ENCODE results near the gene LETMD1. TPM values are rescaled to one million over a fixed set of nuclear protein-coding genes. Genes with fewer than 3 reads are reported as not detected.

Gene LETMD1
- polyA plus RNA-seq, 1 of the 3 experiments (the other 2 are of a cell fraction): 67.8 TPM

GRCh38 chr12:51021694-51022093 lies 26.4 kb upstream of the LETMD1 start:
- H3K36me3 ChIP-seq (replicated peaks in 1 of 2; ENCODE audit: control insufficient read depth in 1 of 2, insufficient read depth in 2 of 2, low read length in 1 of 2): no peaks in the 10 kb centered on the region
- no peaks in the 10 kb centered on the region for H3K9me2 ChIP-seq
- no peaks in the 10 kb centered on the region for H3F3A ChIP-seq (replicated peaks; ENCODE audit: insufficient read depth)
- H3K4me2 ChIP-seq: no peak overlapping the region
- peaks cover 0 to 4% of the 10 kb centered on the region in 2 experiments; a peak in 2 of 4 replicates for H3K4me1 ChIP-seq (ENCODE audit: control insufficient read depth in 1 of 2, insufficient read depth in 2 of 2, low read depth in 1 of 2, low read length in 1 of 2)
- no peak overlapping the region for H3K27ac ChIP-seq (ENCODE audit: low read depth in 2 of 2, low read length in 1 of 2)
- no peaks in the 10 kb centered on the region for H3K9me3 ChIP-seq
- no peaks in the 10 kb centered on the region for H3K27me3 ChIP-seq (ENCODE audit: insufficient read depth)
- H3K9ac ChIP-seq: no peak overlapping the region
- H4K20me1 ChIP-seq (ENCODE audit: insufficient read depth): no peaks in the 10 kb centered on the region
- H3K79me2 ChIP-seq (ENCODE audit: insufficient read depth): peaks cover 95% of the 10 kb centered on the region
- DNase-seq: no peak
- 91% methylated on average over 1 of the region's 1 CpG for WGBS (ENCODE audit: low lambda C conversion rate)
- no peak overlapping the region for H3K4me3 ChIP-seq (ENCODE audit: low read depth in 2 of 2, low read length in 1 of 2)
- ChIA-PET POLR2A (no interaction called here), CTCF (interaction anchor here (0.7 kb wide), 1 partner anchor 399 kb away, joined by 3 read pairs; no protein-coding TSS in a partner anchor)
- no peak for TF ChIP-seq CHD2 (IDR thresholded peaks at IDR 0.05; ENCODE audit: low read length, partially characterized antibody)
- no peak for TF ChIP-seq RCOR1 (IDR thresholded peaks at IDR 0.05; ENCODE audit: low read length)
- no peak for TF ChIP-seq MEF2A (IDR thresholded peaks at IDR 0.05; ENCODE audit: borderline replicate concordance, low read depth)
- TF ChIP-seq, protein P1, sequence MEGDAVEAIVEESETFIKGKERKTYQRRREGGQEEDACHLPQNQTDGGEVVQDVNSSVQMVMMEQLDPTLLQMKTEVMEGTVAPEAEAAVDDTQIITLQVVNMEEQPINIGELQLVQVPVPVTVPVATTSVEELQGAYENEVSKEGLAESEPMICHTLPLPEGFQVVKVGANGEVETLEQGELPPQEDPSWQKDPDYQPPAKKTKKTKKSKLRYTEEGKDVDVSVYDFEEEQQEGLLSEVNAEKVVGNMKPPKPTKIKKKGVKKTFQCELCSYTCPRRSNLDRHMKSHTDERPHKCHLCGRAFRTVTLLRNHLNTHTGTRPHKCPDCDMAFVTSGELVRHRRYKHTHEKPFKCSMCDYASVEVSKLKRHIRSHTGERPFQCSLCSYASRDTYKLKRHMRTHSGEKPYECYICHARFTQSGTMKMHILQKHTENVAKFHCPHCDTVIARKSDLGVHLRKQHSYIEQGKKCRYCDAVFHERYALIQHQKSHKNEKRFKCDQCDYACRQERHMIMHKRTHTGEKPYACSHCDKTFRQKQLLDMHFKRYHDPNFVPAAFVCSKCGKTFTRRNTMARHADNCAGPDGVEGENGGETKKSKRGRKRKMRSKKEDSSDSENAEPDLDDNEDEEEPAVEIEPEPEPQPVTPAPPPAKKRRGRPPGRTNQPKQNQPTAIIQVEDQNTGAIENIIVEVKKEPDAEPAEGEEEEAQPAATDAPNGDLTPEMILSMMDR (IDR thresholded peaks at IDR 0.05): no peak
- no peak for TF ChIP-seq ELF1 (IDR thresholded peaks at IDR 0.05)
- no peak for TF ChIP-seq MAX (IDR thresholded peaks at IDR 0.05; ENCODE audit: low read depth)
- no peak for TF ChIP-seq TCF12 (IDR thresholded peaks at IDR 0.05)
- no peak for TF ChIP-seq NFIC (IDR thresholded peaks at IDR 0.05; ENCODE audit: borderline replicate concordance)
- no peak for TF ChIP-seq SMC3 (IDR thresholded peaks at IDR 0.05; ENCODE audit: low read depth, low read length)
- TF ChIP-seq IRF3 (IDR thresholded peaks at IDR 0.05; ENCODE audit: low read depth, low read length): no peak
- TF ChIP-seq EP300 (IDR thresholded peaks at IDR 0.05; ENCODE audit: borderline replicate concordance in 1 of 2, low read depth in 1 of 2, low read length in 1 of 2): no peak
- TF ChIP-seq RXRA (IDR thresholded peaks at IDR 0.05; ENCODE audit: borderline replicate concordance, low read depth): no peak
- no peak for TF ChIP-seq NRF1 (IDR thresholded peaks at IDR 0.05; ENCODE audit: low read depth, low read length)
- no peak overlapping the region for H2AFZ ChIP-seq (ENCODE audit: low read depth)

DNA sequence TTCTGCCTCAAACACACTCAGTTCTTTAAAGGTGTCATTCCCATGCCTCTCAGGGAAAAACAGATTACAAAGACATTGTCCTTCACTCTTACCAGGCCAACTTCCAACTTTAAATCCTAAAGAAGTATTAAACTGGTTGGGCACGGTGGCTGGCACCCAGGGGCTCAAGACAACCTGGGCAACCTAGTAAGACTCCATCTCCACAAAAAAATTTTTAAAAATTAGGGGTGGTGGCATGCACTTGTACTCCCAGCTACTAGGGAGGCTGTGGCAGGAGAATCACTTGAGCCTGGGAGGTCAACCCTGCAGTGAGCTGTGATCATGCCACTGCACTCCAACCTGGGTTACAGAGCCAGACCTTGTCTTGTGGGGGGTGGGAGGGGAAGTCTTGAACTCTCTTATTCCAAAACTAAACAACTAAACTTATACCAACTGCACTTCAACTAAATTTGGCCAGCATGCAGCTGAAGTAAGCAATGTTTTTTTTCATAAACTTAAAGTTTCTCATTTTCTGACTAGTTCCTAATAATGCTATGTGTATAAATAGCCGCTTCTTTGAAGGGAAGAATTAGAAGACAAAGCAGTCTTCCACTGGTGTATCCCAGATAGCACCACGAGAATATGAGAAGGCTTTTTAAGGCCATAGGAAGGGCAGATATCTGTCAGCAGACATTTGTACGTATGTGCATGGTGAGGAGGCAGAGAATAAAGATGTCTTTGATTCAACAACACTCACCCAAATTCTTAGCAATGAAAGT lies 24.3 kb upstream of the LETMD1 start:
- Histone ChIP-seq H3F3A (replicated peaks; ENCODE audit: insufficient read depth) (no peaks in the 10 kb centered on the region), H3K4me2 (peak overlapping the region; percentile 96; the same call in 1 of the 2 replicates), H3K27ac (ENCODE audit: low read depth in 2 of 2, low read length in 1 of 2) (peak overlapping the region in 1 of 2 experiments; percentile 48; a peak in 1 of 4 replicates), H3K36me3 (replicated peaks in 1 of 2; ENCODE audit: control insufficient read depth in 1 of 2, insufficient read depth in 2 of 2, low read length in 1 of 2) (no peaks in the 10 kb centered on the region), H4K20me1 (ENCODE audit: insufficient read depth) (no peaks in the 10 kb centered on the region), H3K79me2 (ENCODE audit: insufficient read depth) (peaks cover 74% of the 10 kb centered on the region), H3K27me3 (ENCODE audit: insufficient read depth) (no peaks in the 10 kb centered on the region), H3K4me1 (ENCODE audit: control insufficient read depth in 1 of 2, insufficient read depth in 2 of 2, low read depth in 1 of 2, low read length in 1 of 2) (peaks cover 0 to 4% of the 10 kb centered on the region in 2 experiments; a peak in 2 of 4 replicates), H3K9me3 (no peaks in the 10 kb centered on the region), H3K9ac (no peak overlapping the region), H2AFZ (ENCODE audit: low read depth) (no peak overlapping the region), H3K4me3 (ENCODE audit: low read depth in 2 of 2, low read length in 1 of 2) (0 out of 4 replicates have a peak overlapping the region, but pooled peaks of 1 of the 2 experiments have one; percentile 88), H3K9me2 (no peaks in the 10 kb centered on the region)
- POLR2A ChIA-PET: no interaction called here
- WGBS (ENCODE audit: low lambda C conversion rate): 96% methylated on average over 4 of the region's 4 CpGs
- no peak for DNase-seq
- TF ChIP-seq TAF1 (IDR thresholded peaks at IDR 0.05; ENCODE audit: borderline replicate concordance, low read depth, low read length): no peak
- TF ChIP-seq, protein P2, sequence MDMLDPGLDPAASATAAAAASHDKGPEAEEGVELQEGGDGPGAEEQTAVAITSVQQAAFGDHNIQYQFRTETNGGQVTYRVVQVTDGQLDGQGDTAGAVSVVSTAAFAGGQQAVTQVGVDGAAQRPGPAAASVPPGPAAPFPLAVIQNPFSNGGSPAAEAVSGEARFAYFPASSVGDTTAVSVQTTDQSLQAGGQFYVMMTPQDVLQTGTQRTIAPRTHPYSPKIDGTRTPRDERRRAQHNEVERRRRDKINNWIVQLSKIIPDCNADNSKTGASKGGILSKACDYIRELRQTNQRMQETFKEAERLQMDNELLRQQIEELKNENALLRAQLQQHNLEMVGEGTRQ (IDR thresholded peaks at IDR 0.05; ENCODE audit: borderline replicate concordance, low read depth, low read length): no peak
- no peak for TF ChIP-seq TEAD4 (IDR thresholded peaks at IDR 0.05; ENCODE audit: borderline replicate concordance, insufficient read depth)
- TF ChIP-seq GABPA (IDR thresholded peaks at IDR 0.05; ENCODE audit: low read depth): no peak
- no peak for TF ChIP-seq GATA2 (CRISPR knock-in tag; IDR thresholded peaks at IDR 0.05)
- CTCF ChIA-PET: interaction anchor here (1.3 kb wide), 1 partner anchor 229 kb away, joined by 5 read pairs; no protein-coding TSS in a partner anchor
